ENCODE measurements around the gene RALB. TPM values are rescaled to one million over a fixed set of nuclear protein-coding genes. Genes with fewer than 3 reads are reported as not detected.
"Not testable (repeated sequence)": the region's sequence is repeated elsewhere in the genome, so short reads cannot be mapped to it uniquely, and the experiment has no call there.

RALB gene
- total RNA-seq, 1 donor from 2014 or later, result 181 TPM

DNA sequence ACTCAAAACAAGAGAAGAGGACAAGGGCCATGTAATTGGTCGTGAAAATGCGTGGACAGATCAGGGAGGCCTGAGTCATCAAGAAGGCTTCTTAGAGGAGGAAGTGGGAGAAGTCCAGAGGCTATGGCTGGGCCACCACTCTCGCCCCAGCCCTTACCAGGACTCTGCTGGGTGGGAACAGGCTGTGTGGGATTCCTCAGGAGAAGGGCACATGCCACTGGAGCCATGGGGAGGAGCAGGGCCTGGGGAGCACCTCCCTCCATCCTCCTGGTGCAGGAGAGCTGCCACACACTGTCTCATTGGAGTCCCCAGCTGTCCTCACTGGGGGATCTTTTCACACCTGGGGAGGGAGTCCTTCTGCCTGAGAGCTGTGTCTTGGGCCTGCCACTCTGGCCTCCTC is 9.4 kb upstream of the RALB start:
- DNase-seq (ENCODE audit: low read depth in 2 of 2), result peak in 1 of 2 donors; percentile 38

DNA sequence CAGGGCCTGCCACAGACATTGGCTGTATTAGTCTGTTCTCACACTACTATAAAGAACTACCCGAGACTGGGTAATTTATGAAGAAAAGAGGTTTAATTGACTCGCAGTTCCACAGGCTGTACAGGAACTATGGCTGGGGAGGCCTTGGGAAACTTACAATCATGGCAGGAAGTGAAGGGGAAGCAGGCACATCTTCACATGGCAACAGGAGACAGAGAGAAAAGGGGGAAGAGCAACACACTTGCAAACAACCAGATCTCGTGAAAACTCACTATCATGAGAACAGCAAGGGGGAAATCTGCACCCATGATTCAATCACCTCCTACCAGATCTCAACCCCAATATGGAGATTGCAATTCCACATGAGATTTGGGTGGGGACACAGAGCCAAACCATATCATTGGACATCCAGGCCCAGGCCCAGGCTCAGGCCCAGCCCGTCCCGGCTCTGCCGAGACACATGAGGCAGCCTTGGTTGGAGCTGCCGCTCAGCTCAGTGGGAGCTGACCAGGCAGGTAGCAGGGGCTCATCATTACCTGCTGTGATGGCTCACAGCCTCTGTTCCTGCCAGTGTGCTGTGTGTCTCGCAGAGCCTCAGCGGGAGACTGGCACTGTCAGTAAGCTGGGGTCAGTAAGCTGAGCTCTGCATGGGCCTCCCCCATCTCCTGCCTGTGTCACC is 8.6 kb upstream of the RALB start:
- no peak for DNase-seq (ENCODE audit: low read depth in 2 of 2)

GRCh38 chr2:120244656-120245519 is 7.8 kb upstream of the RALB start:
- no peak for DNase-seq (ENCODE audit: low read depth in 2 of 2)

DNA sequence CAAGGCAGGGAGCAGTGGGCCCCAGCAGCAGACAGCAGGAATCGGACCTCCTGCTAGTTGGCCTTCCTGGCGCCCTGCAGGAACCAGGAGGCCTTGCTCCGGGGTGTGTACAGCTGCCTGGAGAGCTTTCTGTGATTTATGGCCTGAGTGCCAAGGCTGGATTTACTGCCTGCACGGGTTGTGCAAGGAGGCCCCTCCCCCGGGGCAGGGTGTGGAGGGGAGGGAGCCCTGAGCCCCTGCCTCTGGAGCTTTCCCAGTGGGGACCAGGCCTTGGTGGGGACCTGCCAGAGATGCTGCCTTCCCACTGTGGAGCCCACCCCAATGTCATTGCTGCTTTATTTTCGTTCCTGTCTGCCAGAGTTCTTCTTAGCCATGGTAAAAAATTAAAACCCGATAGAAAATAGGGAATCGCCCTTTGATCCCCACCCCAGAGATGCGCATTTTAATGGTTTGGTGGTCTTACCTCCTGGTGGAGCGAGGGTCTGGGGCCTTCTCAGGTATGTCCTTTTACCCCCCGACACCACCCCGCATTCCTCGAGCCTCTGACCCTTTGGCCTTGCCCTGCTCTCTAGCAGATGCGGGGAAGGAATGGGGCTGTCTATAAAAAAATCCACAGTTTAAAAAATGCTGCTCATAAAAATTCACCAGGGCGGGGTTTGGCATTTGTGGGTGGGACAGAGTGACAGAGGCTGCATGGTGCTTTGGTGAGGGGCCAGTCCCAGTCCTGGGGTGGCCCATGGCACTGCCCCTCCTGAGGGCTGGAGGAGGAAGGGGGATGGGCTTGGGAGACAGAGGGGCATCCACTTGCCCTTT is 6.9 kb upstream of the RALB start:
- no peak for DNase-seq (ENCODE audit: low read depth in 2 of 2)

DNA sequence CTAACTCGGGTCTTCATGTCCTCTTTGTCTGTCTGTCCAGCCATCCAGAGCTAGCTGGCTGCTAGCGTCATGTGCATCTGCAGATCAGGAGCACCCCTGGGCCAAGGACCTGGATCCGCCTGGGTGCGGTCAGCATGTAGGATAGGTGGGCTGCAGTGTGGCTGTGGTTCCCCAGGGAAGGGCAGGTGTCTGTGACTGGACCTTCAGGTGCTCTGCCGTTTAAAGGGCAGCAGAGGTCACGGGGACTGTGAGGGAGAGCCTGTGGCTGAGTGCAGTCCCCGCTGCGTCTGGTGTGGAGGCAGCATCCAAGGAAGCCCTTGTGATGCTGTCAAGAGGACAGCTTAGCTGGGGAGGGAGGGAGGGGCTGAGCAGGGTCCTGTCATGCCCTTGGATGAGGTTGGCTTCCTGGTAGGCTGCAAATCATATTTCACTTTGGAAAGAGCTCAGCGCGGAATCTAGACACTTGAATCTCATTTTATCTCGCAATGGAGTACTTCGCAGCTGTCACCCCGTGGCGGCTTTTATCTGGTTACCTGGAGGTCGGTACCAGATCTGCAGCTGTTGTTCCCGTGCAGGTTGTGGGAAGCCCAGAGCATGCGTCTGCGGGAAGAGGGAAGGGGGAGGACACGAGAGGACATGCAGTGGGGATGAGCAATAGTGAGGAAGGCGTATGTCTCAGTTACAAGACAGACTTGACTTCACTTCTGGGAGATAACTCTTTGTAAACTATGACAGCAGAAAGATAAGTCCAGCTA is 5.9 kb upstream of the RALB start:
- DNase-seq (ENCODE audit: low read depth in 2 of 2), result no peak

DNA sequence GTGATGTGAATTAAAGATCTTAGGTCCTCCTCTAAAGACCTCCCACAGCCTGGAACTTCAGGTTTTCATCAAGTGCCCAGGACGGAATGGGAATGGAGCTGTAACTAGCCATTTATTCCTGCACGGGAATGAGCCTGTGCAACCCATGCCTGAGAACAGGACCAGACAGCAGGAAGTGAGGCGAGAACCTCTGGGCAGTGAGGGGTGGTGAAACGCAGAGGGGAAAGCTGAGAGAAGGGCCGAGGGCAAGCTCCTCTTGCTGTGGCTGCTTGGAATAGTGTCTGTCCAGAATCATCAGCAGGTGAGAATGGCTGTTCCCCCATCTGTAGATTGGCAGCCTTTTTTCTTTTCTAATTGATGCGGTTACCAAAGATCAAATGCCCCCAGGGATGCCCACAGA is 4.8 kb upstream of the RALB start:
- DNase-seq (ENCODE audit: low read depth in 2 of 2), result no peak

DNA sequence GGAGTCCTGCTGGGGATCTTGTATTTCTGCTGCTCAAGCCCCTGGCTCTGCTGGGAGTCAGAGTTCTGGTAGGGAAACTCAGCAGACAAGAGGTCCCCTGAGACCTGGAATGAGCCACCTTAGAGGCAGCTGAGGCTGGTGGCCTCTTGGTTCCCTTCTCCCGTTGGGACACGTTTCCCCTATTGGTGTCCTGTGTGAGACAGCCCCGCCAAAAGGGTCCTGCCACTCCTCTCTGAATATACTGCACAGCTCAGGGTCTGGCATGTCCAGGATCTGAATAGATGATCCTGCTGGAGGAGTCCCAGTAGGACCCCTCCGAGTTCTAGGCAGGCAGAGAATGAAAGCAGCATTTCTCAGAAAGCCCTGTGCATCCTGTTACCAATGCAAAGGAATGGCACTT is 2.0 kb upstream of the RALB start:
- no peak for DNase-seq (ENCODE audit: low read depth in 2 of 2)

GRCh38 chr2:120251078-120251477 is 1.6 kb upstream of the RALB start:
- DNase-seq (ENCODE audit: low read depth in 2 of 2), result no peak

DNA sequence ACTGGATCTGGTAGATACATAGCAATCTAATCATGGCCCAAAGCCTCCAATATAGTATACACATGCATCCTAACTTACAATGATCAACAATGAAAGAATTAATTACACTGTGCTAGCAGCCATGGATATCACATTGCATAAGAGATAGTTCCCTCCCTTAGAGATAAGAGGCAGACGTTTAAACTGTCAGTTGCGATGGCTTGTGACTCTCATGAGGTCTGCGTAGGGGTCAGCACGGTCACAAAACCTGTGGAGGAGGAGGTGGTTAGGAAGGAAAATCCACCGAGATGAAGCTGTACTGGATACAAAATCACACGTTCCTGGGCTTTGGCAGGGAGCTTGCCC is 800 bp upstream of the RALB start:
- no peak for DNase-seq (ENCODE audit: low read depth in 2 of 2)

DNA sequence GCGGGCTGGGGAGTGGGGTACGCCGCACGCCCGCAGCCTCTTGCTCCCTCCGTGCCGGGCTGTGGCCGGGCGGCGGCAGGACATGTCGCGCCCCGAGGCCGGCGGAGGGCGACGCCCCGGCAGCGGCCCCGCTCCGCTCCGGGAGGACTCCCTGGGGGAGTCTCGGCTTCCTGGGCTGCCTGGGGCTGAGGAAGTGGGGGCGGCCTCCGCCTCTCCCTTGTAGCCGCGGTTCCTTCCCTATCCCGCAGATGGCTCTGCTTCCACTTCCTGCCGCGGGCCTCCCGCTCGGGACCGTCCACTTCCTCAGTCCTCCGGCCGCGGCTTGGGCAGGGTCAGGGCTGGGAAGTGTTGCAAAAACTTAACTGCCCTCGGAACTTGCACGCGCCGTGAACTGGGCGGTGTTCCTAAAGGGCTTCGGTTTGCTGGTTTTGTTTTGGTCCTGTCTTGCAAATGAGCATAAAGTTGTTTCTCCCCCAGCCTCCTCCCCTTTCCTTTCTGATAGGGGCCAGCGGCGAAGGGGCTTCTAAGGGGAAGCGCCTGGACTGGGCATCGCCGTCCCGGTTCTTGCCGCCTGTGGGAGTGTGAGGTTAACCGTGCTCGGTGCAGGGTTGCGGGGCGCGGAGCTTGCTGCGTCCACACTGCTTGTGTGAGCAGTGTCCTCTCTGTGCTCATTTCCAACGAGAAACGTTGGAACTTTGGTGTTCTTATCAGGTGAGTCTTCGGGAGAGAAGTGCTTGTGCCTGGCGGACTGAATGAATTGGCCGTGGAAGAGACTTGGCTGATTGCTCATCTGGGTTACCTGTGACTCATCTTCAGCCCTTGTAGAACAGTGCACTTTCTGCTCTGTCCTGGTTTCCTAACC is 600 bp downstream of the RALB start:
- peak in 1 of 2 donors; percentile 65 for DNase-seq (ENCODE audit: low read depth in 2 of 2)

GRCh38 chr2:120254178-120254577 is 1.5 kb downstream of the RALB start:
- peak in 1 of 2 donors; percentile 52 for DNase-seq (ENCODE audit: low read depth in 2 of 2)

GRCh38 chr2:120255071-120255470 is 2.4 kb downstream of the RALB start:
- DNase-seq (ENCODE audit: low read depth in 2 of 2), result no peak

- DNase-seq (ENCODE audit: low read depth in 2 of 2), result peak in 1 of 2 donors; percentile 69
Measured at GRCh38 chr2:120255986-120256650, 3.5 kb downstream of the RALB start.

GRCh38 chr2:120256651-120257000 is 4.0 kb downstream of the RALB start:
- no peak for DNase-seq (ENCODE audit: low read depth in 2 of 2)

- DNase-seq (ENCODE audit: low read depth in 2 of 2), result peak in 1 of 2 donors; percentile 48
Measured at GRCh38 chr2:120257522-120257921, 4.9 kb downstream of the RALB start.

DNA sequence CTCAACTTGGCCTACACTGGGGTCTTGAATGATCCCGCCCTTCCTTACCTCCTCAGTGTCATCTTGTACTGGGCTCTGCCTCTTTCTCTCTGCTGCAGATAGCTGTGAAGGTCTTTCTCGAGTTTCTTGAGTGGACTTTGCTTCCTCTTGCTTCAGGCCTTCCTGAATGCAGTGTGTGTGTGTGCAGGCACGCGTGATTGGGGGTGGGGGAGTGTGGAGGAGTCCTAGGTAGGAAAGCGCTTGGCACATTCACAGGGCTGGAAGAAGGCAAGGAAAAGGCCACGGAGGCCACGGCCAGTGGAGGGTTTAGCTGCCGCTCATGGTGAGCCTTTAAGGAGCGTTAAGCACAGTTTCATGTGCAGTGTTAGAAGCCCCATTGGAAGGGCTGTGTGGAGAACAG is 5.5 kb downstream of the RALB start:
- DNase-seq (ENCODE audit: low read depth in 2 of 2), result no peak

- DNase-seq (ENCODE audit: low read depth in 2 of 2), result not testable (repeated sequence)
Measured at GRCh38 chr2:120259939-120260338, 7.3 kb downstream of the RALB start.

- peak in 1 of 2 donors; percentile 49 for DNase-seq (ENCODE audit: low read depth in 2 of 2)
Measured at GRCh38 chr2:120260736-120261135, 8.1 kb downstream of the RALB start.

DNA sequence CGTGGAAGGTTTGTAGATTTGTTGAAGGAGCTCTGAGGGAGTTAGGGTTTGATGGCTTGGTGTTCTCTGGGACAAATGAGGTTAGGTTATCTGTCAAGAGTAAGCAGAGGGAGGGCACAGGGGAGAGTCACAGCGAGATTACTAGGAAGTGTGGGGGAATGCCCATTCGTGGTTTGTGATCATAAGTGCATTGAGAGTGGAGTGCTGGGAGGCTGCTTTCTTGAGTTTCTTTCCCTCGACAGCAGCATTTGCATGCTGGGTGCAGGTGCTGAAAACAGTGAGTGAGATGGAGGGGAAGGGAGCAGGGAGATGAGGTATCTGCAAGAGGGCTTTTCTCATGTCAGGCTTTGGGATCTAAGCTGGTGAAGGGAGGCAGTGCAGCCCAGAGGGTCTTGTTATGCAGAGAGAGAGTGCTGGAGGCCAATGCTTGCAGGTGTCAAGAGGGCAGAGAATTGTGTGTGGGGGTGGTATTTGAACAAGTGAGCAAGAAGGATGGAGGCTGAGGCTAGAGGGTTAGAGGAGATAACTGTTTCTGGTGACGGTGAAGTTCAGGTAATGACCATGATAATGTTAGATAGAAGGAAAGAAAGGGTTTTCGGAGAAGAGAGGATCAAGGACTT is 8.8 kb downstream of the RALB start:
- no peak for DNase-seq (ENCODE audit: low read depth in 2 of 2)

DNA sequence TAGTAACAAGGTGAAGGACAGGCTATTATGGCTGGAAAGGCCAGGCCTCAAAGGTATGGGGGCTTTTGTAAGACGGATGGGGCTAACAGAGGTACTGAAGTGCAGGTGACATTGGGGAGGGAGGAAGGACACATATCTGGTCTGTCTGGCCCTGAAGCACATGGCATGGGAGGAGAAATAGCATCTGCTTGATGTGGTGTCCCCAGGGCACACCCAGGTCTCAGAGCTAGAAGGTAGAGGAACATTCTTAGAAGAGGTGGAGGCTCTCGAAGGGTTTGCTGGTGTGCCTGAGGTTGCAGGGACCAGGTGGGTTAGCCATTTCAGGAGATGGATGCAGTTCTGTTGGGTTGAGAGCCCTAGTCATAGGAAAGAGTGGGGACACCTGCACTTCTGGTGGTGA is 9.5 kb downstream of the RALB start:
- DNase-seq (ENCODE audit: low read depth in 2 of 2), result no peak

All from dermis microvascular lymphatic vessel endothelial cell (primary cell).